GM12878 (cell line): Measurements from ENCODE around the gene TMPRSS13. TPM values are rescaled to one million over a fixed set of nuclear protein-coding genes. Genes with fewer than 3 reads are reported as not detected.

ENCODE experiments used
- ATAC-seq: fragments of 200-7000 bp; cut with Tn5 transposase; 3 replicates; pipeline ENCODE4 v1.9.1; 2020; ENCODE audit warnings: mild to moderate bottlenecking, moderate library complexity
- BruUV-seq: library from RNA; stranded (reverse); fragments of 400-500 nt; replicated peaks from 2 replicates; lab custom pipeline; 2021; lab: Mats Ljungman, UMichigan
- CTCF ChIA-PET: fragments of 300-600 bp; sonication (Branson Sonifier 250); formaldehyde crosslinking; extraction: SDS; loops from one replicate; lab custom pipeline; 2021; ENCODE audit warnings: inconsistent platforms; lab: Yijun Ruan, JAX
- POLR2A ChIA-PET: fragments of 350-600 bp; formaldehyde crosslinking; extraction: SDS; loops from one replicate; lab custom pipeline; 2021; ENCODE audit warnings: inconsistent platforms; lab: Charles Lee
- RAD21 ChIA-PET: fragments of 300-600 bp; sonication (Branson Sonifier 250); formaldehyde crosslinking; loops from one replicate; lab custom pipeline; 2023; ENCODE audit warnings: antibody characterized with exemption; ENCODE audit not compliant: unreplicated experiment; lab: Charles Lee
- SMC1A ChIA-PET: fragments of 300-600 bp; sonication (Branson Sonifier 250); formaldehyde crosslinking; loops from one replicate; lab custom pipeline; 2023; ENCODE audit not compliant: unreplicated experiment, uncharacterized antibody; lab: Charles Lee
- DNase-seq: peaks from one replicate; pipeline ENCODE4 v3.0.0-alpha.2; 2011; ENCODE audit warnings: low read depth, low spot score
- FAIRE-seq: peaks from 3 replicates; lab custom pipeline; 2011; peaks lifted over from hg19 to GRCh38; lab: Jason Lieb, UNC
- H2AFZ ChIP-seq: 2 replicates; pipeline ENCODE4 v1.6.0; 2011; ENCODE audit warnings: low read depth, low read length, control low read depth; ENCODE audit not compliant: control insufficient read depth
- H3K27ac ChIP-seq: 2 replicates; pipeline ENCODE4 v1.5.1; 2011; ENCODE audit warnings: control low read depth; ENCODE audit not compliant: control insufficient read depth, insufficient read depth
- H3K27me3 ChIP-seq, 2 experiments: replicated peaks in 1 of 2; 2 replicates each; pipeline versions ENCODE4 v1.6.0 to v1.6.1; 2011; ENCODE audit warnings: low read length in 1 of 2; ENCODE audit not compliant: control insufficient read depth in 2 of 2, insufficient read depth in 2 of 2
- H3K36me3 ChIP-seq, 2 experiments: 2 replicates each; pipeline ENCODE4 v1.5.1; 2011; ENCODE audit warnings: low read length in 1 of 2; ENCODE audit not compliant: control insufficient read depth in 2 of 2, insufficient read depth in 2 of 2
- H3K4me1 ChIP-seq: 2 replicates; pipeline ENCODE4 v1.6.1; 2011; ENCODE audit warnings: mild to moderate bottlenecking, low read length, moderate library complexity, mixed read lengths; ENCODE audit not compliant: control insufficient read depth, insufficient read depth
- H3K4me2 ChIP-seq: 2 replicates; pipeline ENCODE4 v1.6.0; 2011; ENCODE audit warnings: control low read depth; ENCODE audit not compliant: control insufficient read depth, insufficient read depth
- H3K4me3 ChIP-seq: fragments of 200-600 bp; sonication (generic); 2 replicates; pipeline ENCODE4 v1.5.1; 2016
- H3K79me2 ChIP-seq: 2 replicates; pipeline ENCODE4 v1.6.0; 2011; ENCODE audit warnings: low read length; ENCODE audit not compliant: control insufficient read depth, insufficient read depth
- H3K9ac ChIP-seq: 2 replicates; pipeline ENCODE4 v1.8.0; 2011; ENCODE audit warnings: low read length, control low read depth, mixed read lengths; ENCODE audit not compliant: control insufficient read depth, insufficient read depth
- H3K9me3 ChIP-seq: replicated peaks from 3 replicates; pipeline ENCODE4 v1.5.1; 2011; ENCODE audit warnings: mild to moderate bottlenecking, low read length; ENCODE audit not compliant: control insufficient read depth, insufficient read depth
- H4K20me1 ChIP-seq: 2 replicates; pipeline ENCODE4 v1.6.0; 2011; ENCODE audit not compliant: control insufficient read depth, insufficient read depth
- BHLHE40 ChIP-seq, 2 experiments: fragments of 450-650 bp in 1 of 2; IDR thresholded peaks; 2 replicates each; pipeline ENCODE4 v1.6.1; 2011 to 2017; ENCODE audit warnings: low read depth in 2 of 2, borderline replicate concordance in 1 of 2, improper control_type of control experiment in 1 of 2, low read length in 1 of 2, mild to moderate bottlenecking in 1 of 2
- CEBPZ ChIP-seq: fragments of 150-350 bp; IDR thresholded peaks from 2 replicates; pipeline ENCODE4 v1.6.1; 2016; ENCODE audit warnings: low read depth, low read length
- ESRRA ChIP-seq: IDR thresholded peaks from 2 replicates; pipeline ENCODE4 v1.6.1; 2012; ENCODE audit warnings: mild to moderate bottlenecking, low read length, improper control_type of control experiment
- EZH2 ChIP-seq: IDR thresholded peaks from 2 replicates; pipeline ENCODE4 v1.6.1; 2012; ENCODE audit warnings: low read depth, mild to moderate bottlenecking, control low read depth, inconsistent platforms, low read length, borderline replicate concordance; ENCODE audit not compliant: control insufficient read depth
- JUND ChIP-seq: IDR thresholded peaks from 2 replicates; pipeline ENCODE4 v1.6.1; 2012; ENCODE audit warnings: low read depth, mild to moderate bottlenecking, low read length, improper control_type of control experiment, moderate library complexity
- NFYA ChIP-seq: IDR thresholded peaks from 2 replicates; pipeline ENCODE4 v1.6.1; 2011; ENCODE audit warnings: low read depth, mild to moderate bottlenecking, low read length, improper control_type of control experiment, borderline replicate concordance
- NR2F1 ChIP-seq: fragments of 450-650 bp; conservative IDR thresholded peaks from 2 replicates; pipeline ENCODE4 v1.6.1; 2017; ENCODE audit warnings: mild to moderate bottlenecking
- SMAD5 ChIP-seq: IDR thresholded peaks from 2 replicates; pipeline ENCODE4 v1.6.1; 2016; ENCODE audit warnings: antibody characterized with exemption, low read depth
- STAT3 ChIP-seq: IDR thresholded peaks from 2 replicates; pipeline ENCODE4 v1.6.1; 2011; ENCODE audit warnings: low read depth, low read length, improper control_type of control experiment
- SUZ12 ChIP-seq: fragments of 200-600 bp; sonication (generic); IDR thresholded peaks from one replicate; pipeline ENCODE4 v1.6.1; 2018; ENCODE audit warnings: antibody characterized with exemption, mild to moderate bottlenecking; ENCODE audit not compliant: unreplicated experiment
- ZNF24 ChIP-seq: fragments of 450-650 bp; IDR thresholded peaks from 2 replicates; pipeline ENCODE4 v1.6.1; 2017; ENCODE audit warnings: antibody characterized with exemption, mild to moderate bottlenecking
- WGBS: methylation state at CpG from one replicate; pipeline ENCODE4 v1.1.6; 2016; ENCODE audit warnings: low lambda C conversion rate; ENCODE audit not compliant: insufficient replicate concordance, insufficient coverage; ENCODE audit errors: missing lambda C conversion rate; 5-methylcytosine and 5-hydroxymethylcytosine counted together
- in situ Hi-C: fragments of 300-500 bp; cut with MboI; formaldehyde crosslinking; loops from 9 replicates; pipeline ENCODE4 v1.14.3; 2018; ENCODE audit warnings: mixed read lengths
- intact Hi-C: fragments of 100-400 bp; cut with micrococcal nuclease; formaldehyde crosslinking; loops from one replicate; pipeline ENCODE4 v1.14.2; 2022; ENCODE audit not compliant: unreplicated experiment
- polyA plus RNA-seq, 11 experiments: library from polyadenylated mRNA; depleted of rRNA in 4 of 11; unstranded in 6 of 11; stranded (reverse) in 5 of 11; fragments of >200 nt; fragmentation: Nextera tagmentation in 4 of 11; fragmentation: Illumina TruSeq in 1 of 11; extraction: Ambion mirVana in 4 of 11; extraction: Trizol in 1 of 11; gene quantifications; 1 replicate in 1 of 11; 2 replicates in 10 of 11; pipeline versions ENCODE4 v1.2.1 to v1.2.3, GENCODE V29; 2011 to 2016; ENCODE audit warnings: inconsistent platforms in 2 of 11, missing spikeins in 2 of 11, low read depth in 1 of 11
- total RNA-seq, 4 experiments: library from RNA; depleted of rRNA in 3 of 4; stranded (reverse); fragments of >200 nt in 3 of 4; fragmentation: Illumina TruSeq in 1 of 4; extraction: Trizol in 1 of 4; gene quantifications; 2 replicates each; pipeline versions ENCODE4 v1.2.1 to v1.2.3, GENCODE V29; 2013 to 2021
- TF ChIP-seq, protein P1 (sequence below): IDR thresholded peaks from 2 replicates; pipeline ENCODE4 v1.6.1; 2012; ENCODE audit warnings: improper control_type of control experiment, low read depth, low read length; ENCODE audit not compliant: insufficient replicate concordance

TMPRSS13 gene
- total and polyA plus RNA-seq, 10 of the 15 experiments (the other 5 are each of a cell fraction or from before 2014, with no cell fraction given) = 0.05 to 0.50 (median 0.26) TPM; not detected in 2

DNA sequence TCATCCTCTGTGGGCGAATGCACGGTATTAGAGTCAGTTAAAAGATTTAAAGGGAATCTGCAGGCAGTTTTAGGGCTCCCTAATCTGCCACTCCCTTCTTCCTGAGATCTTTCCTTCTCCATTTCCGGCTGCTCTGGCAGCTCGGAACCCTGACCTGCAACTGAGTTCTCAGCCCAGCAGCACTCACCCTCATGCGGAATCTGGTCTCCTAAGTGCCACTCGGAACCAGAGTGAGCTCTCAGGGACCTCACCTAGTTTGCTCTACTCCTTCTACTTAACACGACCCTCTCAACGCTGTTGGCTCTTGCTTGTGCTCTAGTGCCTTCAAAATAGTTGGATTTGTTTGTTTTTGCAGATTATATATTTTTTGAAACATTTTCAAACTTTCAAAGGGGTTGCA is 37.7 kb upstream of the TMPRSS13 start:
- ChIA-PET SMC1A (interaction anchor here (3.8 kb wide), 1 partner anchor 13 kb away, joined by 16 read pairs; no protein-coding TSS in a partner anchor), POLR2A (interaction anchor here (0.9 to 1.7 kb wide), 2 partner anchors 13 to 21 kb away, joined by 3 to 5 read pairs; no protein-coding TSS in a partner anchor)
- no peak for TF ChIP-seq ESRRA
- no peak for TF ChIP-seq CEBPZ
- no peak for TF ChIP-seq STAT3
- no peak for TF ChIP-seq NFYA
- TF ChIP-seq, protein P1, sequence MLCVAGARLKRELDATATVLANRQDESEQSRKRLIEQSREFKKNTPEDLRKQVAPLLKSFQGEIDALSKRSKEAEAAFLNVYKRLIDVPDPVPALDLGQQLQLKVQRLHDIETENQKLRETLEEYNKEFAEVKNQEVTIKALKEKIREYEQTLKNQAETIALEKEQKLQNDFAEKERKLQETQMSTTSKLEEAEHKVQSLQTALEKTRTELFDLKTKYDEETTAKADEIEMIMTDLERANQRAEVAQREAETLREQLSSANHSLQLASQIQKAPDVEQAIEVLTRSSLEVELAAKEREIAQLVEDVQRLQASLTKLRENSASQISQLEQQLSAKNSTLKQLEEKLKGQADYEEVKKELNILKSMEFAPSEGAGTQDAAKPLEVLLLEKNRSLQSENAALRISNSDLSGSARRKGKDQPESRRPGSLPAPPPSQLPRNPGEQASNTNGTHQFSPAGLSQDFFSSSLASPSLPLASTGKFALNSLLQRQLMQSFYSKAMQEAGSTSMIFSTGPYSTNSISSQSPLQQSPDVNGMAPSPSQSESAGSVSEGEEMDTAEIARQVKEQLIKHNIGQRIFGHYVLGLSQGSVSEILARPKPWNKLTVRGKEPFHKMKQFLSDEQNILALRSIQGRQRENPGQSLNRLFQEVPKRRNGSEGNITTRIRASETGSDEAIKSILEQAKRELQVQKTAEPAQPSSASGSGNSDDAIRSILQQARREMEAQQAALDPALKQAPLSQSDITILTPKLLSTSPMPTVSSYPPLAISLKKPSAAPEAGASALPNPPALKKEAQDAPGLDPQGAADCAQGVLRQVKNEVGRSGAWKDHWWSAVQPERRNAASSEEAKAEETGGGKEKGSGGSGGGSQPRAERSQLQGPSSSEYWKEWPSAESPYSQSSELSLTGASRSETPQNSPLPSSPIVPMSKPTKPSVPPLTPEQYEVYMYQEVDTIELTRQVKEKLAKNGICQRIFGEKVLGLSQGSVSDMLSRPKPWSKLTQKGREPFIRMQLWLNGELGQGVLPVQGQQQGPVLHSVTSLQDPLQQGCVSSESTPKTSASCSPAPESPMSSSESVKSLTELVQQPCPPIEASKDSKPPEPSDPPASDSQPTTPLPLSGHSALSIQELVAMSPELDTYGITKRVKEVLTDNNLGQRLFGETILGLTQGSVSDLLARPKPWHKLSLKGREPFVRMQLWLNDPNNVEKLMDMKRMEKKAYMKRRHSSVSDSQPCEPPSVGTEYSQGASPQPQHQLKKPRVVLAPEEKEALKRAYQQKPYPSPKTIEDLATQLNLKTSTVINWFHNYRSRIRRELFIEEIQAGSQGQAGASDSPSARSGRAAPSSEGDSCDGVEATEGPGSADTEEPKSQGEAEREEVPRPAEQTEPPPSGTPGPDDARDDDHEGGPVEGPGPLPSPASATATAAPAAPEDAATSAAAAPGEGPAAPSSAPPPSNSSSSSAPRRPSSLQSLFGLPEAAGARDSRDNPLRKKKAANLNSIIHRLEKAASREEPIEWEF = no peak
- TF ChIP-seq EZH2 = no peak
- no peak for TF ChIP-seq SMAD5
- TF ChIP-seq BHLHE40 (IDR thresholded peaks at IDR 0.05; ENCODE audit: borderline replicate concordance in 1 of 2, low read depth in 2 of 2, low read length in 1 of 2) = no peak
- TF ChIP-seq SUZ12 = no peak
- TF ChIP-seq NR2F1 = no peak
- TF ChIP-seq ZNF24 = no peak
- no peak for TF ChIP-seq JUND

More for the DNA sequence above, 37.7 kb upstream of the TMPRSS13 start:
- Histone ChIP-seq H3K4me3 (no peak overlapping the region), H3K27me3 (no peaks in the 10 kb centered on the region), H3K9ac (no peak overlapping the region), H2AFZ (no peak overlapping the region), H3K4me2 (no peak overlapping the region), H3K79me2 (no peaks in the 10 kb centered on the region), H3K27ac (no peak overlapping the region), H3K4me1 (peaks cover 13% of the 10 kb centered on the region), H4K20me1 (no peaks in the 10 kb centered on the region), H3K36me3 (no peaks in the 10 kb centered on the region), H3K9me3 (no peaks in the 10 kb centered on the region)
- ChIA-PET CTCF (interaction anchor here (1.2 to 2.9 kb wide), 3 partner anchors 20 to 87 kb away, joined by 3 to 7 read pairs (median 5); no protein-coding TSS in a partner anchor), RAD21 (interaction anchor here (1.1 to 3.9 kb wide), 2 partner anchors 12 to 15 kb away, joined by 4 to 17 read pairs; no protein-coding TSS in a partner anchor)
- no peak for ATAC-seq
- WGBS = 63% methylated on average over 8 of the region's 8 CpGs
- in situ Hi-C loops (no loop called here), intact Hi-C loops (no loop called here)
- no peak for DNase-seq
- no peak for FAIRE-seq
- BruUV-seq = no TSS peak
